NCI-H774 (cell line): Measurements from ENCODE around the gene CARD19.

Experiments used
- DNase-seq: peaks from one replicate; lab custom pipeline; 2025; lab: John Stamatoyannopoulos, UW

The CARD19 gene

DNA sequence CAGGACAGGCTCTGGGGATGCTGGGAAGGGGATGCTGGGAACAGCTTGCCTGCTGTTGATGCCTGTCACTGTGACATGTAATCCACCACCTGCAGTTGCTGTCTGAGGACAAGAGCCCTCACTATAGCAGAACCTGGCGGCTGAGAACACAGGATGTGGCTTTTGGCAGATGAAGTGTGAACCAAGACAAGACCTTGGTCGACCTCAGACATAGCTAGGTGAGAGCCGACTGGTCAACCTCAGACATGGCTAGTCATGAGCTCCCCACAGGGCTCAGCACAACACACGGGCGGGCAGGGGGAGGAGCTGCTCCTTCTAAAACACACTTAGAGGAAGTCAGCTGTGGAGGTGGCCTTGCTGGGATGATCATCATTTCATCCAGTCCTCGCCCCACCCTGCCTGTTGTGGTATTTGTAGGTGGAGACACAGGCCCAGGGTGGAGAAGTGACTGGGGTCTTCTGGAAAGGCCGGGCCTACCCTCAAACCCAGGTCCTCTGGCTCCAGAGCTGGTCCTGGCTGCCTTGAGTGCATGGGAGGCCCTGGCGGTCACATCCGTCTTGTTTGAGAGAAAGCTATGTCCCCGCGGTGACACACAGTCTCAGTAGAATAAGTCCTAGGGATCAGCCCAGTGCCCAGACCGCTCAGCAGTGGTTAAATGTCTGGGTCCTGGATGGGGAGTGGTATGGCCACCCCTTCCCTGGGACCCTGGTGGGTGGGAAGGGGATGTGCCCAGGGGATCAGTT, 31.5 kb upstream of the CARD19 start:
- no peak for DNase-seq

DNA sequence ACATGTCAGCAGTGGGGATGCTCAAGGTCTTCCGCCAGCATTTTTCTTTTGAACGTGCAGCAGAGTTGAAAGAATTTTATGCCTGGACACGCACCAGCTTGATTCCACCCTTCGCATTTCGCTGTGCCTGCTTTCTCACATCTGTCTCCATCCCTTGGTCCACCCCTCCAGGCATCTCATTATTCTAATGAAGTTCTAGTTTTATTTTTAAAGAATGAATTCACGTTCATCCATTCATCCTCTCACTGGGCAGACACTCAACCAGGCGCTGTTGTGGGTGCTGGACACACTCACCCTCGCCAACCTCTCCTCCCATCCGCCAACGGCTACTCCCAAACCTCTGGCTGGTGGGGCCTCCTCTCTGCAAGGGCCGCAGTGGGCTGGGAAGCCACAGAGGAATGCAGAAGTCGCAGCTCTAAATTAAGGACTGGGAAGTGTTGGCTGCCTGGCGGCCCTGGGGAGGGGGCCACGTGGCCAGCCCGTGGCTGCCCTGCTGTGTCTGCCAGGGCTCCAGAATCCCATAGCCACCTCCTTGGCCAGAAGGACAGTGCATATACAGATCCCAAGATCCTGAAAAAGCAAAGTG, 30.8 kb upstream of the CARD19 start:
- no peak for DNase-seq

DNA sequence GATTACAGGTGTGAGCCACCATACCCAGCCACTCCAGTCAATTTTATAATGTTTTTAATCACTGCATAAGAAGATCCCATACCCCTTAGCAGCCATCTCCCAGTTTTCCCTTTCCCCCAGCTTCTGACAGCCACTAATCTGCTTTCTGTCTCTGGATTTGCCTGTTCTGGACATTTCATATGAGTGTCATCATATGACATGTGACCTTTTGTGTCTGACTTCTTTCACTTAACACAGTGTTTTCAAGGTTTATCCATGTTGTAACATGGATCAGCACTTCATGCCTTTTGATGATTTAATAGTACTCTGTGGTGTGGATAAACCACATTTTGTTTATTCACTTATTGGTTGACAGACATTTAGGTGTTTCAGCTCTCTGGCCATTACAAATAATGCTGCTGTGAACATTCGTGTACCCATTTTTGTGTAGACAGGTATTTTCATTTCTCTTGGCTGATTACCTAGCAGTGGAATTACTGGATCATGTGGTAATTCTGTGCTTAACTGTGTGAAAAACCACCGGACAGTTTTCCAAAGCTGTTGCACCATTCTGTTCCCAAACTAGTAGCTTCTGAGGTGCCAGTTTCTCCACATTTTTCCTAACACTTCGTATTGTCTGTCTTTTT, 28.9 kb upstream of the CARD19 start:
- no peak for DNase-seq

- no peak for DNase-seq
Measured at GRCh38 chr9:93068956-93069355, 27.1 kb upstream of the CARD19 start.

GRCh38 chr9:93071464-93071863, 24.6 kb upstream of the CARD19 start:
- peak; percentile 23 for DNase-seq

GRCh38 chr9:93072383-93072795, 23.6 kb upstream of the CARD19 start:
- no peak for DNase-seq

DNA sequence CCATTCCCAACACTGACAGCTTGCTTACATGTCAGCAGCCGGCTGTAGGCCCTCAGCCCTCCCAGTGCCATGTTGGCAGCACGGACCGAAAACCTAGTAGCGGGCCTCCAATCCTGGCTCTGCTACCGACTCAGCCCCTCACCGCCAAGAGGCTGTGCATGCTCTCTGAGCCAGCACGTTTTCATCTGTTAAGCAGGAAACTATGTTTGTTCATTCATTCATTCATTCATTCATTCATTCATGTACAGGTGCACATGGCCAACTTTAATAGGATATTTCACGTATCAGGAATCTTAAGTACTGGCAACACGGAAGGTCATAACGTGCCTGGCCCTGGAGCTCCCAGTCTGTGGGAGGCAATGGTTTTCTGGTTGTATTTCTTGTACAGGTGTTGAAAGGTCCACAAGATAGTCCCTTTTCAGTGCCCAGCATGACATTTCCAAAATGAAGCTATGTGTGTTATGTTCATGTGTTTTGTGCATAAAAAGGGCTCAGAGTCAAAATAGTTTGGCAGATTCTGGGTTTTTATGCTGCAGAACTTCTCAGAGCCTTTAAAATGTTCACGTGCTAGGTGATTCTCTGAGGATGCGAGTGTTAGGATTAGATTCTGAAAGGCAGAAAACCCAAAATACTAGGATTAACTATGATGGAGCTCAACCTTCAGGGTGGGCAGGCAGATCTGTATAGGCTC, 19.8 kb upstream of the CARD19 start:
- no peak for DNase-seq

DNA sequence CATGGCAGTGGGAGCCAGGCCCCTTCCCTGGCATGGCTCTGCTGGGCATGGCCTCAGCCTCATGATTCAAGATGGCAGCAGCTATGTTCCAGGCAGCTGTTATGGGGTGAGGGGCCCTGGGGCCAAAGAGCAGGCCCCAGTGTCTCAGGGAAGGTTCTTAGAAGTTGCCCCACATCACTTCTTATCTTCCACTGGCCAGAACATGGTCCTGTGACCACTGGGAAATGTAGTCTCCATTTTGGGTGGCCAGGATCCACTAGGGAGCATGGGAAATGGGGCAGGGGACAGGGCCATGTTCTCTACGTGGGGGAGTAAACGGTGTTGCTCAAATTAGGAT, 19.3 kb upstream of the CARD19 start:
- DNase-seq, result no peak

GRCh38 chr9:93077367-93077766, 18.6 kb upstream of the CARD19 start:
- no peak for DNase-seq

DNA sequence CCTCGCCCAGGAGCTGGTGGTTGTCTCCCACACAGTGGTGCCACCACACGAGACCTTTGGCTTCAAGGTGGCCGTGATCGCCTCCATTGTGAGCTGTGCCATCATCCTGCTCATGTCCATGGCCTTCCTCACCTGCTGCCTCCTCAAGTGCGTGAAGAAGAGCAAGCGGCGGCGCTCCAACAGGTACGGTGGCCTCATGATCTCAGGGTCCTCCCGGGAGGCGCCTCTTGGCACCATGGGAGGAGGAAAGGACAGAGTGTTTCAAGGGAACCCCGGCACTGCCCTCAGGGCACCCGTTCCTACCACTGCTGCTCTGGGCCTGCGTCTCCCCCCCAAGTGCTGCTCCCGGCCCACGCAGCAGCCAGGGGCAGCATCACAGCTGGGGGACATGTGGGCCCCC, 18.2 kb upstream of the CARD19 start:
- no peak for DNase-seq

- DNase-seq, result no peak
Measured at GRCh38 chr9:93079371-93079770, 16.6 kb upstream of the CARD19 start.

DNA sequence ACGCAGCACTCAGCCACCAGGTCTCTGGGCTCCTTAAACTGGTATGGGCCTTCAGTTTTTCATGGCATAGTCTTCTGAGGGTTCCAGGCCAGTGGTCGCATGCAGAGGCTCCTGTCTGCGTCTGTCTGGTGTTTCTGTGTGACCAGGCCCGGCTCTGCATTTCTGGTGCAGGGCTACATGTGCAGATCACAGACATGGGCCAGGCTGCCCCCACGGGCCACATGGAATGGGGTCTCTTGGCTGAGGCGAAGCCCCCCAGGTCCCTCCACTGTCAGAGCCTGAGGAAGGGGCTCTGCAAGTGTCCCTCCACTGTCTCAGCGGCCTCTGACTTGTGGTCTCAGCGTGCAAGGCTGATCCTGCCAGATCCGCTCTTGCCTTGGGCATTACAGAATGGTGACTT, 15.6 kb upstream of the CARD19 start:
- DNase-seq, result no peak

GRCh38 chr9:93081081-93081529, 14.9 kb upstream of the CARD19 start:
- DNase-seq, result no peak

DNA sequence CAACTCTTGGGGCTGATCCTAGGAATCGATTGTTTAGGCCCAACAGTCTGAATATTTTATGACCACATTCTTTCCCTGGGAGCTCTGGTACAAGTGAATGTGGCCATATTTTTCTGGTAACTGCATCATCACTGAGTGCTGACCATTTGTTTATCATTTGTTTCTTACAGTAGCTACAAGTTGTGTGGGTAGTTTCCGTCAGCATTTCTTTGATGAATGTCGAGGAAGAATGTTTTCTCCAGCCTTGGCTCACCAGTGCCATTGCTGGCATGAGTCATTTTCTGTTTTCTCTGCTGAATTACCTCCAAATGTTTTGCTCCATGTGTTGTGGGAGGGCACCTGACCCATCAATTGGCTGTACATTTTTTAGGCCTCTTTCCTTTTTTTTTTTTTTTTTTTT, 14.1 kb upstream of the CARD19 start:
- no peak for DNase-seq

GRCh38 chr9:93082841-93083411, 13.1 kb upstream of the CARD19 start:
- no peak for DNase-seq

DNA sequence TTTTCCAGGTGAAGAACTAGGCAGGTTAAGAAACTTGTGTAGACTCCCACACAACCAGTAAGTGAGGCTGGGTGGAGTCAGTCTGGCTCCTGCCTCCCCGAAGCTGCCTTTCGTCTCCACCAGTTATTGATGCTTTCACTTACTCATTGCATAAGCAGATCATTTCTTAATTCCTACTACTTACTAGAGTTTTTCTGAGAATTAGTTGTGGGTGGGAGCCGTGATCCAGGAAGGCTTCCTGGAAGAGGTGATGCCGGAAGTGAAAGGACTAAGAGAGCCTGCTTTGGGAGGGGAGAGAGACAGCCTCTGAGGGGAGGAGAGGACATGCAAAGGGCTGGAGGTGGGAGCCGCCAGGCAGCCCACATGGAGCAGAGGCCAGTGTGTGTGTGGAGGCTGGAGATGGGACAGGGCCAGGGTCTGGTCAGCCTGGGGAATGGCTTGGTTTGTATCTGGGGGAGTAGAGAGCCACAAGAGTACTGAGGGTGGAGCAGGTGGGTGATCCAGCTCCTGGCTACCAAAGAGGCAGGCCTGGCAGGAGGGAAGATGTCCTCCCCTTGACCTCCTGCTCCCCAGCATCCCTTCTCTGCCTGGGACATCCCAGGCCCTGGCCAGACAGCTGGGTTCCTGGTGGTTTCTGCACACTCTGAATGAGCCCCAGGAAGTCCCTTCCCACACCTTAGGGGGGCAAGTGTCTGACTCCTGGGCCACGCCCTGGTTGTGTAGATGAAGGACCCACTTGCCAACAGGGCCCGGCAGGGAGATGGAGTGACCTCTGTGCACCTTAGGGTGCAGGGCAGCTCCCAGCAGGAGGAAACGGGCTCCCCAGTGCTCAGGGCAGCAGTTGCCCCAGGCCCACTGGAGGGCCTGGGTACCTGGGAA, 12.2 kb upstream of the CARD19 start:
- DNase-seq, result no peak

- DNase-seq, result no peak
Measured at GRCh38 chr9:93084471-93084881, 11.5 kb upstream of the CARD19 start.

DNA sequence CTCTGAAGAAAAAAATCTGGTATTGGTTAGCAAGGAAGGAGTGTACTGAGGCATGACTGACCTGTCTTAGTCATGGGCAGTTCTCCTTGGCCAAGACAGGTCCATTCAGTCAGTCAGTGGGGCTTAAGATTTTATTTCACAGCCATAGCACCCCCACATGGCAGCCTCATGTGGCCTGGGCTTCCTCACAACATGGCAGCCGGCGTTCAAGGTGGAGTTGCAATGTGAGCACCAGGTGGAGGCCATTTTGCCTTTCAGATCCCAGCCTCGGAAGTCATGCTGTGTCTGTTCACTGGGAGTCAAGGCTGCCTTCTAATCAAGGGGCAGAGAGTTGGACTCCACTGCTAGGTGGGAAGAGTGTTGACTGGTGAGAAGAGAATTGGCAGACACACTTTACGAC, 10.3 kb upstream of the CARD19 start:
- DNase-seq, result no peak

GRCh38 chr9:93086447-93087224, 9.4 kb upstream of the CARD19 start:
- DNase-seq, result no peak

GRCh38 chr9:93087971-93088655, 7.9 kb upstream of the CARD19 start:
- DNase-seq, result no peak
